Tongue (tissue), 2 donors: ENCODE results near the gene MCTP1. TPM values are rescaled to one million over a fixed set of nuclear protein-coding genes. Genes with fewer than 3 reads are reported as not detected.

ENCODE experiments used
- DNase-seq: peaks from one replicate; pipeline ENCODE4 v3.0.0-alpha.2; 2015
- total RNA-seq: library from RNA; depleted of rRNA; stranded (reverse); fragments of >200 nt; gene quantifications from one replicate; pipeline ENCODE4 v1.2.3, GENCODE V29; 2014

Gene MCTP1
- total RNA-seq, 1 donor from 2014 or later, result 41.4 TPM

- DNase-seq, result peak; percentile 6
Measured at GRCh38 chr5:95072281-95072680, 212.6 kb downstream of the MCTP1 start.

- DNase-seq, result no peak
Measured at GRCh38 chr5:95070866-95071265, 214.0 kb downstream of the MCTP1 start.

GRCh38 chr5:95070453-95070852 lies 214.4 kb downstream of the MCTP1 start:
- no peak for DNase-seq

- DNase-seq, result no peak
Measured at GRCh38 chr5:95069948-95070347, 214.9 kb downstream of the MCTP1 start.

GRCh38 chr5:95069021-95069420 lies 215.9 kb downstream of the MCTP1 start:
- no peak for DNase-seq

GRCh38 chr5:95068289-95068910 lies 216.5 kb downstream of the MCTP1 start:
- no peak for DNase-seq

- DNase-seq, result no peak
Measured at GRCh38 chr5:95066048-95066447, 218.8 kb downstream of the MCTP1 start.

- no peak for DNase-seq
Measured at GRCh38 chr5:95063492-95063891, 221.4 kb downstream of the MCTP1 start.

- DNase-seq, result no peak
Measured at GRCh38 chr5:95060098-95060497, 224.8 kb downstream of the MCTP1 start.

GRCh38 chr5:95059636-95060035 lies 225.3 kb downstream of the MCTP1 start:
- no peak for DNase-seq

GRCh38 chr5:95057615-95058014 lies 227.3 kb downstream of the MCTP1 start:
- no peak for DNase-seq

GRCh38 chr5:95053253-95053652 lies 231.6 kb downstream of the MCTP1 start:
- no peak for DNase-seq

- no peak for DNase-seq
Measured at GRCh38 chr5:95050708-95051107, 234.2 kb downstream of the MCTP1 start.

- DNase-seq, result no peak
Measured at GRCh38 chr5:95048628-95049027, 236.3 kb downstream of the MCTP1 start.

- no peak for DNase-seq
Measured at GRCh38 chr5:95045181-95045965, 239.5 kb downstream of the MCTP1 start.

- DNase-seq, result no peak
Measured at GRCh38 chr5:95044096-95044495, 240.8 kb downstream of the MCTP1 start.

GRCh38 chr5:95043648-95044047 lies 241.2 kb downstream of the MCTP1 start:
- DNase-seq, result no peak

- no peak for DNase-seq
Measured at GRCh38 chr5:95043234-95043633, 241.7 kb downstream of the MCTP1 start.

- no peak for DNase-seq
Measured at GRCh38 chr5:95042037-95042436, 242.9 kb downstream of the MCTP1 start.

- DNase-seq, result no peak
Measured at GRCh38 chr5:95035891-95036685, 248.8 kb downstream of the MCTP1 start.

- DNase-seq, result no peak
Measured at GRCh38 chr5:95032801-95033200, 252.1 kb downstream of the MCTP1 start.

GRCh38 chr5:95029569-95030366 lies 255.1 kb downstream of the MCTP1 start:
- no peak for DNase-seq
